NCI-H2029 (cell line): Measurements from ENCODE around the gene ZNF507.
"Not testable (repeated sequence)": the region's sequence is repeated elsewhere in the genome, so short reads cannot be mapped to it uniquely, and the experiment has no call there.

Experiments
- DNase-seq: peaks from one replicate; lab custom pipeline; 2025; lab: John Stamatoyannopoulos, UW

The ZNF507 gene

DNA sequence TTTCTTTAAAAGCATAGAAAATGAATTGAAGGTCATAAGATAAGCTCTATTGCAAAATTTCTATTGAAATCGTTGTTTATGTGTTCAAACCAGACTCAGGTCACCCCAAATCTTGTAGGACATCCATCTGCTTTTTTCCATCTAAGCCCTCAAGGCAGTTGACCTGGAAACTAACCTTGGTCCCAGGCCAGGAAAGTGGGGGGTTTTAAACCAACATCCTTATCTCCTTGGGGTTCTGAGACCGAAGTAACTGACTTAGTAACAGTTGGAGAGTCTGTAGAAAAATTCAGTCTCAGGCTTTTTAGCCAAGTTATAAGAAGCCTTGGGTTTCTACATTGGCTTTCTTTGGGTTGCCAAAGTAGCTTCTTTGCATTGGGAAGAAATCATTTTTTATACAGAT, 23.4 kb downstream of the ZNF507 start:
- no peak for DNase-seq

DNA sequence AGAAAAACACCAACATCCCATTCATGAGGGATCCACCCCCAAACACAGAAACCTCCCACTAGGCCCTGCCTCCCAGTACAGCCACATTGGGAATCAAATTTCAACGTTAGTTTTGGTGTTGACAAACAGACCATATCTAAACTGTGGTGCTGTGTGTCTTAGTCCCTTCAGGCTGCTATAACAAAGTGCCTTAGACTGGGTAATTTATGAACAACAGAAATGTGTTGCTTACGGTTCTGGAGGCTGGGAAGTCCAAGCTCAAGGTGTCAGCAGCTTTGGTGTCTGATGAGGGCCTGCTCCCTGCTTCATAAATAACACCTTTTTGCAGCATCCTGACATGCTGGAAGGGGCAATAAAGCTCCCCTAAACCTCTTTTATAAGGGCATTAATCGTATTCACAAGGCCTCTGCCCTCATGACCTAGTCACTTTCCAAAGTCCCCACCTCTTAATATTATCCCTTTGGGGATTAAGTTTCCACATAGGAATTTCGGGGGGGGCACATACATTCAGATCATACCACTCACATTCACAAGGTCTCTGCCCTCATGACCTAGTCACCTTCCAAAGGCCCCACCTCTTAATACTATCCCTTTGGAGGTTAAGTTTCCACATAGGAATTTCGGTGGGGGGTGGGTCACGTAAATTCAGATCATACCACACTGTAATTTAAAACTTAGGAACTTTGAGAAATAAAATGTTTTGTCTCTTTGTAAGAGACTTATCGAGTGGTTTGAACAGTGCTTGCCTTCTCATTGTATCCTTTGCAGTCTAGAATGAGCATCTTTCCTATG, 27.5 kb downstream of the ZNF507 start:
- DNase-seq = no peak

DNA sequence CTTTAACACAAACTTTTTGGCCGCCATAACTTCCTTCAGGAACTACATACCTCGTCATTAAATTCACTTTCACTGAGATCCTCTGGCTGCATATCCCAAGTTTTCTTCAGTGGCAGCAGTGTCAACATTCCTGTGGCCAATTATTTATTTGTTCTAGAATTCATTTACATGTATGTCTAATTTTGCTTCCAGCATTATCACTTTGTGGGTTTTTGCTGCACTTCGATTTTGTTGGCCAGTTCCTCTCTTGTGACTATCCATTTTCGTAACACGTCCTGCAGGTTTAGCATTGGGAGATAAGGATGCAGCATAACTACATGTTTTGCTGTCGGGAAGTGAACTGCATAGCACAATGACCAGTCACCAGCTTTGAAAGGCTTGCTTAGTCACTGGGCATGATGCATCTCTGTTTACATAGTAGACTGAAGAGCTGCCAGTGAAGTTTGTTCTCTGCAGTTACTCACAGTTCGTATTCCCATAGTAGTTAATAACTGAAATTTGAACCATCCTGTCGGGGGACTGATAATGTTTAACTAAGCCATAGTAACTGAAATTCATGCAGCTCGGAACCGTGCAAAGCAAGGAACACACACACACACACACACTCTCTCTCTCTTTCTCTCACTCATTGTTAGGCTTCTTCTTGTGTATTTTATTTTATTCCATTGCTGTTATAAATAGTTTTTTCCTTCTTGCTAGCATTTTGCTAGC, 28.3 kb downstream of the ZNF507 start:
- DNase-seq = peak; percentile 79

DNA sequence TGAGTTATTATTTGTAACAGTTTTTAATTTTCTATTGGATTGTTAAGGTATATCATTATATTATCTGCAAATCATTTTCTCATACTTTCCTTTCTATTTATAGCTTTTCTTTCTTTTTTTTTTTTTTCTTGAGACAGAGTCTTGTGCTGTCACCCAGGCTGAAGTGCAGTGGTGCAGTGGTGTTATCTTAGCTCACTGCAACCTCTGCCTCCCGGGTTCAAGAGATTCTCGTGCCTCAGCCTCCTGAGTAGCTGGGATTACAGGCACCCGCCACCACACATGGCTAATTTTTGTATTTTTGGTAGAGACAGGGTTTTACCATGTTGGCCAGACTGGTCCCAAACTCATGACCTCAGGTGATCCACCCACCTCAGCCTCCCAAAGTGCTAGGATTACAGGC, 29.0 kb downstream of the ZNF507 start:
- not testable (repeated sequence) for DNase-seq

DNA sequence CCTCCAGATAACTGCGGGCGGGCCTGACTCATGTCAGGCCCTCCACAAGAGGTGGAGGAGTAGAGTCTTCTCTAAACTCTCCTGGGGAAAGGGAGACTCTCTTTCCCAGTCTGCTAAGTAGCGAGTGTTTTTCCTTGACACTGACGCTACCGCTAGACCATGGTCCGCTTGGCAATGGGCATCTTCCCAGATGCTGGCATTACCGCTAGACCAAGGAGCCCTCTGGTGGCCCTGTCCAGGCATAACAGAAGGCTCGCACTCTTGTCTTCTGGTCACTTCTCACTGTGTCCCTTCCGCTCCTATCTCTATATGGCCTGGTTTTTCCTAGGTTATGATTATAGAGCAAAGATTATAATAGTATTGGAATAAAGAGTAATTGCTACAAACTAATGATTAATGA, 31.7 kb downstream of the ZNF507 start:
- DNase-seq = not testable (repeated sequence)

DNA sequence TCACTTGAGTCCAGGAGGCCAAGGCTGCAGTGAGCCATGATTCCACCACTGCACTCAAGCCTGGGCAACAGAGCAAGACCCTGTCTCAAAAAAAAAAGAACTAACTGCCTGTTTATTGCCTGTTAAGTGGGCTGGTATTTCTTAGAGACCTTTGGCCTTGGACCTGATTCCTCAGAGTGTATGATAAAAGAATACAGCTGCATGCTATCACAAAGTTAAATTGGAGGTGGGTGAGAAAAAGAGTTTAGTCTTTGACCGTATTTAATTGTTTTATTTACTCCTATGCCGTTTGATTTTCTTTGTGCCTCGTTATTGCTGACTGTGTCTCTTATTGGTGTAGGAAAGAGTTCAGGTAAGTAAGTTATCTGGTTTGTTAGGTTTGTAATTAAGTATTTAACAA, 34.9 kb downstream of the ZNF507 start:
- DNase-seq = no peak

DNA sequence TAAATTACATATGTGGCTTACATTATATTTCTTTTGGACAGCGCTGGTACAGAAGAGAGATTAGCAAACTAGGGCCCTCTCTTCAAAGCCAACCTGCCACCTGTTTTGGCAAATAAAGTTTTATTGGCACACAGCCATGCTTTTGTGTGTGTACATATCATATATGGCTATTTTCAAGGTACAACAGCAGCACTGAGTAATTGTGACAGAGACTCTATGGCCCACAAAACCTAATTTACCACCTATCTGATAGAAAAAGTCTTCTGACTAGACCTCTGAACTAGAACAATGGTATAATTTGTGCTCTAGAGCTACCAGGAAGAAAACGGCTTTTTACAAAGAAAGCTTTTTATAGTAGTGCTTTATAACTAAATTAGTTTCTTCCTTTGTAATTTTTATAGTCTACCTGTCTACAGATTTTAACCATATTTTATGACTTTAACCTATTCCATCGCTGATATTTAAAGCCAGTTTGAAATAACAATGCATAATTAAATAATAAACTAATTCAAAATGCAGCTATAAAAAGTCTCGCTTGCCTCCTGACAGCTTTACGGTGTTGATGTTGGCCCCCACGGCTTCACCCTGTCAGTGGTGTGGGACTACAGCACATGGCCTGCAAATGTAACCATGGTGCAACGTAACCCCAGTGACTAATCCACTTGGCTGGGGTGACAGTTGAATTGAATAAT, 42.4 kb downstream of the ZNF507 start:
- no peak for DNase-seq

DNA sequence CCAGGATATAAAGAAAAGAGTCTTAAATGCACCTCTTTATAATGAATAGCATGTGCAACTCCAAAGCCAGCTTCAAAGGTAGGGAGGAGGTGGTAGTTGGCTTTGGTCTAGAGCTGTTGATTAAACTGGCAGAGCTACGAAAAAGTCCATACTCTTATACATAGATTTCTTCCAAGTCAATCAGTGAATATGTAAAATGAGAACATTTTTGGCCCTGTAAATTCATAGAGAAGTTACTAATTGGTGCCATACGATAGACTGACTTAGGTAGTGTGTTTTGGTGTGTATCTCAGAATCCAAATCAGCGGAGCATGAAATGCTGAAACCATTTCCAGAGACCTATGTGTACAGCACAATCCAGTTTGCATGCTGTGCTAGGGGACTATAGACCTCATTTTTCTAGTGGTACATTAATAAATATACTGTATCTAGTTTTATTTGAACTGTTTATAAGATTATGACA, 43.0 kb downstream of the ZNF507 start:
- DNase-seq = no peak

DNA sequence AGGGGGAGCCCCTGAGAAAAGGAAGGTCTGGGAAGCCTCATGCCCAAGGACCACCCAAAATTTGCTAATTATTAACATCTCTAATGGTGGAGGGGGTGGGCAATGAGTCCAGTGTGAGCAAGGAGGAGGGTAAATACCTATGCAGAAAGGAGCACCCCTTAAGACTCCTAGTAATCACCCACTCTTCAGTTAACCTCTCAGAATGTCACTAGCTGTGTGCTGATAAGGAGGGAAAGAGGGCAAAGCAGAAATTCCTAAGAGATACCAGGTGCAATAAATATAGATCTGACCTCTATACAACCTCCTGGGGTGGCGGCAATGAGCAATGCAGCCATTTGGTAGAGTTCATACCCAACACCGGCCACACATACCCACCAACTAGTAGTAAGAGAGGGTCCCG, 47.5 kb downstream of the ZNF507 start:
- DNase-seq = no peak

DNA sequence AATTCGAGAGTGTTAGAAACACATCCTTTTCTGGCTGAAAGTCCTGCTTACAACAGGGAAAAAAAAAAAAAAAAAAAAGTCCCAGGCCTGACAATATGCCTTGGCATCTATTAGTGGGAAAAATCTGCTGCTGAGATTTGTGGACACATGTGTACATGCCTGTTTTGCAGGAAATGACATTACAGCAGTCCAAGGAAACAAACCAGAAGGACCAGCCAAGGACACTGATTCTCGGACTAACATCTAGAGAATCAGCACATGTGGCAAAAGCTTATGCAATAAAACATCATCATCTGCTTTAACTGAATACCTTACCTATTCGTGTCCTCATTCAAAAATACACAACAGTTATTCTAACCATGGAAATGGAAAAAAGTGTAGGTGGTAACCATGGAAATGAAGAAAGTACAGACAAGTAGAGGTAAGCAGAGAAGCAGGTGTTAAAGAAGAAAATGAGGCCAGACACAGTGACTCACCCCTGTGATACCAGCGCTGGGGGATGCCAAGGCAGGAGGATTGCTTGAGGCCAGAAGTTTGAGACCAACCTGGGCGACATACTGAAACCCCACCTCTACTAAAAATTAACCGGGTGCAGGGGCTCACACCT, 50.7 kb downstream of the ZNF507 start:
- DNase-seq = no peak

DNA sequence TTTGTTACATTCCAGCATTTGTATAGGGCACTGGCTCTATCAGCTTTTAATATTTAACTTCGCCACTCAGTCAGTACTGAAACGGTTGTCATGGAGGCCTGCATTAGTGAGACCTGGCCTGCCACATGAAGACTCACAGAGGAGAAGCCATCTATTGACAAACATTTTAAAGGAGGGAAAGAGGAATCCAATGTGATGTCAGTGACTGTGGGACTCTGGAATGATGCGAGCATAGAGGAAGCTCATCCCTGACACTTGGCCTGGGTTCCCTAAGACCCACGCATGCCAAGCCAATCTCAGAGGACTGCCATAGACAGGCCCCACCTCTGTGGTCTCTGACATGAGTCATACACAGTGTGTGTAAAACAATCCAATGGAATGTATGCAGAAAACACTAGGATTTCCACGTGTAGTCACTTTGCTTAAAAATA, 52.3 kb downstream of the ZNF507 start:
- no peak for DNase-seq

DNA sequence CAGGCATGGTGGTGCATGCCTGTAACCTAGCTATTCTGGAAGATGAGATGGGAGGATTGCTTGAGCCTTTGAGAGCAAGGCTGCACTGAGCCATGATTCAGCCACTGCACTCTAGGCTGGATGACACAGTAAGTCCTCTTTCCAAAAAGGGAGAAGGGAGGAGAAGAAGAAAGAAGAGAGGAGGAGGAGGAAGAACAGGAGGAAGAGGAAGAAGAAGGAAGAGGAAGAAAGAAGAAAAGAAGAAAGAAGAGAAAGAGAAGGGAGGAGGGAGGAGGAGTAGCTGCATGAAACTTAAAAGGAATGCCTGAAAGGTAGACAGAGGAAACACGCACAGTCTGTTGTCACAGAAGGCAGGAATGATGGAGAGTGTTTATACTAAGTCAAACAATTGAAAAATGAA, 56.6 kb downstream of the ZNF507 start:
- DNase-seq = no peak

DNA sequence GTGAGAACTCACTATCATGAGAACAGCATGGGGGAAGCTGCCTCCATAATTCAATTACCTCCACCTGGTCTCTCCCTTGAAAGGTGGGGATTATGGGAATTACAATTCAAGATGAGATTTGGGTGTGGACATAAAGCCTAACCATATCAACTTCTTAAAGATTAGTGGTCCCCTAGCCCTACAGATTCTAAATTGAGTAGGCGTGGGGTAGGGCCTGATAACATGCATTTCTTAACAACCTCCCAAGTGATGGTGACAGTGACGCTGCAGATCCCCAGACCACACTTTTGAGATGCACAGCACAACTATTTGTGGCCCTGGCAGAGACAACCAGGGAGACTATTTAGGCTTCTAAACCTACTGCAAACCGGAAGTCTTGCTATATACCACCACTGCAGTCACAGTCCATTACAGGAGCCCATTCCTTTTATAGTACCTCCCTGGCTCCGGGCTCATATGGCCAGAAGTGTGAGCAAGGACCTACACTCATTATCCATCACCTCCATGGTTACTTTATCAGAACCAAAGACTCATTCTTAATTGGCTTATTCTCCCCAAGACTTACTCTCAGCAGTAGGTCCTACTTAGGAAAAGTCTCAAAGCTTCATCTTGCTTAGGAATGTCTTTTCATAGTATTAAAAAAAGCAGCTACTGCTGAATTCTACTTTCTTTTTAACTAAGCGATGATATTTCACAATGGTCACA, 58.0 kb downstream of the ZNF507 start:
- no peak for DNase-seq

DNA sequence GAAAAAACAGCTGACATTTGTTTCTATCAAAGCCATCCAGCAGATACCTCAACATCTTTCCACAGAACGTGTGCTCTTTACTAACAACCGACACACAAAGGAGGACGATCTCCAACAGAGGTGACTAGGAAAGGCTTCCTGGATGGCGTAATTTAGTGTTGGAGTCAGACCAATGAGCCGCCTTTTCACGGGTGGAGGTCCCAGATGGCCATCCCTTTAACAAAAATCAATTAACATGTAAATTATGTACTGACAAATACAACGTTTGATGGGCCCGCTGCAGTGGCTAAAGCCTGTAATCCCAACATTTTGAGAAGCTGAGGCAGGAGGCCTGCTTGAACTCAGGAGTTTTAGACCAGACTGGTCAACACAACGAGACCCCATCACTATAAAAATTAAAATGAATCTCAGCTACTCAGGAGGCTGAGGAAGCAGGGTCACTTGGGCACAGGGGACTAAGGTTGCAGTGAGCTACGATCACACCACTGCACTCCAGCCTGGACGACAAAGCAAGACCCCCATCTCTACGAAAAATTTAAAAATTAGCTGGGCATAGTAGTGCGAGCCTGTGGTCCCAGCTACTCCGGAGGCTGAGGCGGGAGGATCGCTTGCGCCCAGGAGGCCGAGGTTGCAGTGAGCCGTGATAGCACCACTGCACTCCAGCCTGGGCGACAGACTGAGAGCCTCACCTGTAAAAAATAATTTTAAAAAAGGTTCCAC, 59.0 kb downstream of the ZNF507 start:
- no peak for DNase-seq

DNA sequence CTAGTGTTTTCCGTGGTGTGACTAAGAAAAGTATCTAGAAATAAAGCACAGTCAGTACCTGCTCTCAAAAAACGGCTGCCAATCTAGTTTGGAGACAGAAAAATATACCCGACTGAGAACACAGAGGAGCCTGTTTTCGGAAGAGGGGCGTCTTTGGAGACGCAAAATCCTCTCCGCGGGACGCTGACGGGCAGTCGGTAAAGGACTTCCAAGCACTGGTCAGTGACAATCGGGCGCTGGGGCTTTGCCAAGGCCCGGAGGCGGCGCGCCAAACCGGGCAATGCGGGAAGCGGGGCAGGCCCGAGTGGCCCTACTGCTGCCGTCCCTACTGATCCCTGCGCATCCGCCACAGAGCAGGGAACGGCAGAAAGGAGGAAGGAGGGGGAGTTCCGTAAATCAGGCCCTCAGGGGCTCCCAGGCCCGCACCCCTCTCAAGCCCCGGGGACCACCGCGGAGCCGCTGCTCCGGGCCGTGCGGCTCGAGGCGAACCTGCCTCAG, 59.6 kb downstream of the ZNF507 start:
- no peak for DNase-seq

DNA sequence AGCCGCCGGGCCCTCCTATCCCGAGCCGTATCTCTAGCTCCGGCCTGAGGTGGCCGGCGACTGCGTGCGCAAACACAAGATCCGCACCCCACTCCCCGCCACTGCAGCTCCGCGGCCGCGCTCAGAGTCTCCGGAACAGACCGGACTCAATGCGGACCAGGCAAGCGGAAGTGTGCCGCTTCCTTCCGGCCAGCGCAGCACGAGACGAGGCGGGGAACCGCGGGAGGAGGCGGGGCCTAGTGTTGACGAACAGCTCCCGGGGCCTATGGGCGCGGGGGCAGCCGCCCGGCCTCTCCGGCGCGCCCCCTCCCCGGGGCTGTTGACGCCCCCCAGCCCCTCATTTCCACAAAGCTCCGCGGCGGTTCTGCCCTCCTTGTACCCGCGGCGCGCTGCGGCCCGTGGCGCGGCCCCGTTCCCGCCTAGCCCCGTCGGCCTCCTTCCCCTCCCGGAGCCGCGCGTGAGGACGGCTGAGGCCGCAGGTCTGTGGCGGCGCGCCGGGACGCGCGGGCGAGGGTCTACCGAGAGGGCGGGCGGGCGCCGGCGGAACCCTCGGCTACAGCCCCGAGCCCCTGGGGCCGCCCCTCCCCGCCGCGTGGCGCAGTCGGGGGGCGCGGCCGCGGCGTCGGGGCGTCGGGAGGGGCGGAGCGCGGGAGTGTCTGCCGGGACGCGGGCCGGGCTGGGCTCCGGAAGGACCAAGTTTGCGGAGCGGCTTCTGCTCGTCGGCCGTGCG, 60.2 kb downstream of the ZNF507 start, which contains the start of gene DPY19L3:
TSS of gene DPY19L3 (plus strand) at position 340 of the 730 bp plus-strand sequence. CDS start 2,484 bp downstream, outside the sequence.
- peak; percentile 90 for DNase-seq

DNA sequence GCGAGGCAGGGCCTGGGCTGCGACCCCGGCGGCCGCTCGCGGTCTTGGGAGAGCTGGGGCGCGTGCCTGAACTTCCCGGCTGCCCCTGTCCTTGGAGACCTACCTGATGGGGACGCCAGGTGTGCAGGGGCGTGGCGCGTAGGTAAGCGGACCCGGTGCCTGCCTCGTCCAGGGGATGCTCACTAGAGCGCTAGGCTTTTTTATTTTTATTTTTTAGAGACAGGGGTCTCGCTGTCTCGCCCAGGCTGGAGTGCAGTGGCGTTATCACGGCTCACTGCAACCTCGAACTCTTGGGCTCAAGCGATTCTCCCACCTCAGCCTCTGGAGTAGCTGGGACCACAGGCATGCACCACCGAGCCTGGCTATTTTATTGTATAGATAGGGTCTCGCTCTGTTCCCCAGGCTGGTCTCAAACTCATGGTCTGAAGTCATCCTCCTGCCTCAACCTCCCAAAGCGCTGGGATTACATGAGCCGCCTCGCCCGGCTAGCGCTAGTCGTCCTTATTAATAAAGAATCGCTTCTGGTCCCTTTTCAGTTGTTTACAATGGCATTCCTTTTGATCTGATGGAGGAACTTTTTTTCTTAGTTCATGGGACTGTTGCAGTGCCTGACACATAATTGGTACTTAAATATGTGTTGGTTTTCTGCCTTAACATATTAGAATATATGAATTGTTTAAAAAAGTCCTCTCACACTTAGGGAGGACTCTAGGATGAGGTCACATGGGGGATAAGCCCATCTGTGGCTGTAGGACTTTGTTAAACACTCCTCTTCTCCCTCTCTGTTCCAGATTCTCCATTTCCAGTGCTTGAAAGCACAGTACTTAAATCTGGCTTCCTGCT, 61.0 kb downstream of the ZNF507 start:
- DNase-seq = peak; percentile 29

DNA sequence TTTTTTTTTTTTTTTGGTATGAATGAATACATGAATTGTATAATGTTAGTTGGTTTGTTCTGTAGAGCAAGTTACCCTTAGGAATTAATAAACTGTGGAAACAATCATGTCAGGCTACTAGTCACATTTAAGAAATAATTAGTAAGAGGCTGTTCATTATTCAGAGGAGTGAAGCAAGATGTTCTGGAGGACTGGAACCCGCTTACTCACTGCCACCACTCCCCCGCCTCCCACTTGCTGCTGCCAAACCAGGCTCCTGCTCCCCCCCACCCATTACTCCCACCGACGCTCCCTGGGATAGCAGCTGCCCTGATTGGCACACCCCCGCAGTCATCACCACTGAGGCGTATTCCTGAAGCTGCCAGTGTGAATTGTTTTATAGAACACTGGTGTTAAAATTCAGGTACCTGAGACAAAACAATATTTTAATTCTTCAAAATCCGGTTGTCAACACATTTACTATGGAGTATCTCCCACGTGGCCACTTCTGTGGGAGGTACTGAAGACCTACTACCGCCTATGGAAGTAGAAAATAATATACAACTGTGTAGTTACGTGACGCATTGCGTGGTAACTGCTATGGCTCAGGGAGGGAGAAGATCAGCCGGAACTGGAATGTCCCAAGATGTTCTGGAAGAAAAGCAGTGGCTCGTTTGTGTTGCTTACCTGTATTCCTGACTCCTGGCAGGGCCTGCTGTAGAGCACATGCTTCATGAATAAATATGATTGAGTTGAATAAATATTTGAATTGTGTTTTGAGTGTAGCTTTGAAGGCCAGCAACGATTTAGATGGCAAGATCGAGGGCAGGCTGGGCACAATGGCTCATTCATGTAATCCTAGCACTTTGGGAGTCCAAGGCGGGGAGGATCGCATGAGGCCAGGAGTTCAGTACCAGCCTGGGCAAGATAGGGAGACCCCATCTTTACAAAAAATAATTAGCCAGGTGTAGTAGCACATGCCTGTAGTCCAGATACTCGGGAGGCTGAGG, 61.9 kb downstream of the ZNF507 start:
- peak; percentile 72 for DNase-seq
